GM12891 (cell line): ENCODE results near the gene IL24.

Source experiments
- PAX5 ChIP-seq: IDR thresholded peaks from 2 replicates; pipeline ENCODE4 v1.6.1; 2011; ENCODE audit warnings: low read length, moderate library complexity, mild to moderate bottlenecking; ENCODE audit not compliant: insufficient read depth, severe bottlenecking
- POLR2A ChIP-seq: IDR thresholded peaks from 2 replicates; pipeline ENCODE4 v1.6.1; 2011; ENCODE audit warnings: low read depth, low read length, control low read depth
- POLR2AphosphoS5 ChIP-seq: IDR thresholded peaks from 2 replicates; pipeline ENCODE4 v1.6.1; 2011; ENCODE audit warnings: low read depth, low read length, control low read depth
- POU2F2 ChIP-seq: IDR thresholded peaks from 2 replicates; pipeline ENCODE4 v1.6.1; 2011; ENCODE audit warnings: low read depth, mild to moderate bottlenecking, control low read depth, low read length, moderate library complexity
- TAF1 ChIP-seq: IDR thresholded peaks from 2 replicates; pipeline ENCODE4 v1.6.1; 2011; ENCODE audit warnings: low read depth, low read length, control low read depth

DNA sequence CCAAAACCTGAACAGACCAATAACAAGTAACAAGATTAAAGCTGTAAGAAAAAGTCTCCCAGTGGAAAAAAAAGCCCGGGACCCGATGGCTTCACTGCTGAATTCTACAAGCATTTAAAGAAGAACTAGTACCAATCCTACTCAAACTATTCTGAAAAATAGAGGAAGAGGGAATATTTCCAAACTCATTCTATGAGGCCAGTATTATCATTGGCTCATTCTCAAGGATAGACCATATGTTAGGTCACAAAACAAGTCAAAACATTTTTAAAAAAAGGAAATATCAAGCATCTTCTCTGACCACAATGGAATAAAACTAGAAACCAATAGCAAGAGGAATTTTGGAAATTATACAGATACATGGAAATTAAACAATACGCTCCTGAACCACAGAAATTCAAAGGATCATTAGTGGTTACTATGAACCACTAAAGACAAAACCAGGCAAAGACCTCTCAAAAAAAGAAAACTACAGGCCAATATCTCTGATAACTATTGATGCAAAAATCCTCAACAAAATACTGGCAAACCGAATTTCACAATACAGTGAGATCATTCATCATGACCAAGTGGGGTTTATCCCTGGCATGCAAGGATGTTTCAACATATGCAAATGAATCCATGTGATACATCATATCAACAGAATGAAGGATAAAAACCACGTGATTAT lies 45.8 kb upstream of the IL24 start:
- no peak for TF ChIP-seq POLR2A
- no peak for TF ChIP-seq TAF1
- TF ChIP-seq POLR2AphosphoS5 = no peak
- TF ChIP-seq PAX5 = no peak
- TF ChIP-seq POU2F2 = no peak
